C4-2B (cell line): Measurements from ENCODE around the gene MTMR3.

Experiments used
- H3K27ac ChIP-seq: fragments of 450-650 bp; 2 replicates; pipeline ENCODE4 v1.5.1; 2017
- CTCF ChIP-seq: fragments of 450-650 bp; conservative IDR thresholded peaks from 2 replicates; pipeline ENCODE4 v1.5.1; 2017; ENCODE audit warnings: mild to moderate bottlenecking
- ZFX ChIP-seq: fragments of 450-650 bp; IDR thresholded peaks from 2 replicates; pipeline ENCODE4 v1.6.1; 2017

Gene MTMR3

DNA sequence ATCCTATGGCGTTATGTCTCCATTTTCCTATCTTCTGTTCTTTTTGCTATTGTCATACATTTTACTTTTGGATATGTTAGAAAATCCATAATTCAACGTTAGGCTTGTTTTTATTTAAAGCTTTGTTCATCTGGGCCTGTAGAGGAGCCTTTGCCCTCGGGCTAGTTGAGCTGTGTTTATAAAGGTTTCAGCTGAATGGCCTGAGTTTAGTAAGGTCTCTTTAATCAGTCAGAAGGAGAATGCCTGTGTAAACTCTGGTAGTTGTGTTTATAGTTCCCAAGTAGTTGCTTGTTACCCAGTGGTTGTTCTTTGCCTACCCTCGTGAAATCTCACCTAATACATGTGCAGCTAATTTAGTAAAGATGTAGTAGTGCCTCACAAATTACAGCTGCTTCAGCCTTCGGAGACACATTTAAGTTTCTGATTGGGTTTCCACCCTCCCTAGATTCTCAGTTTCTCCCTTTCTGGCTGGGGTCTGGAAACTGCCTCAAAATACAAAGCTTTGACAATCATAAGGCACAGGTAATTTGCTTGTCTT is 33.1 kb downstream of the MTMR3 start:
- TF ChIP-seq CTCF (no peak), ZFX (no peak)
- H3K27ac ChIP-seq: no peak overlapping the region

GRCh38 chr22:29917052-29917902 is 34.3 kb downstream of the MTMR3 start:
- H3K27ac ChIP-seq: no peak overlapping the region
- TF ChIP-seq ZFX (no peak), CTCF (no peak; the same call in 1 of the 2 replicates)

GRCh38 chr22:29925402-29925801 is 42.4 kb downstream of the MTMR3 start:
- H3K27ac ChIP-seq: no peak overlapping the region
- TF ChIP-seq CTCF: no peak
- no peak for TF ChIP-seq ZFX

- H3K27ac ChIP-seq: no peak overlapping the region
- no peak for TF ChIP-seq ZFX
- TF ChIP-seq CTCF: no peak
Measured at GRCh38 chr22:29926057-29926456, 43.1 kb downstream of the MTMR3 start.

GRCh38 chr22:29932136-29932535 is 49.2 kb downstream of the MTMR3 start:
- no peak overlapping the region for H3K27ac ChIP-seq
- TF ChIP-seq CTCF (no peak), ZFX (no peak)

- no peak for TF ChIP-seq ZFX
- no peak for TF ChIP-seq CTCF
- peak overlapping the region; percentile 70 for H3K27ac ChIP-seq
Measured at GRCh38 chr22:29933619-29934018, 50.6 kb downstream of the MTMR3 start.

GRCh38 chr22:29934596-29934995 is 51.6 kb downstream of the MTMR3 start:
- H3K27ac ChIP-seq: peak overlapping the region; percentile 70; the same call in 1 of the 2 replicates
- no peak for TF ChIP-seq CTCF
- TF ChIP-seq ZFX: no peak
